NCI-H1105 (cell line): ENCODE data around the gene ADK.

Source experiments
- DNase-seq: peaks from one replicate; lab custom pipeline; 2025; lab: John Stamatoyannopoulos, UW

Gene ADK

DNA sequence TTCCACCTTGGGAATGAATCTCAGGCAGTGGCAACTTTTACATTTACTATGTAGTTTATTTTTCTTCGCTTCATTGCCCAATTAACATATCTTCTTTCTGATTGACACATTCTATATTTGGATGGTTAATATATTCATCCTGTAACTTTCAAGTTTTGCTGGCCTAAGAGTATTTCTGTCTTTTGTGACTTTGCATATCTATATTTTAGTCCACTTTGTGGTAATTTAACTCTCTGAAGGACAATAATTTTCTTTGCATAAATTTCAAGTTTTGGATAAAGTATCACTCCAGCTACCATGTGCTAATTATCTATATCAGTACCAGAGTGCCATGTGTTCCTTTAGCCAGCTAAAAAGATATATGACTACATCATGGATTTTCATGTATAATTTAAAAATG is 523.9 kb downstream of the ADK start:
- no peak for DNase-seq

DNA sequence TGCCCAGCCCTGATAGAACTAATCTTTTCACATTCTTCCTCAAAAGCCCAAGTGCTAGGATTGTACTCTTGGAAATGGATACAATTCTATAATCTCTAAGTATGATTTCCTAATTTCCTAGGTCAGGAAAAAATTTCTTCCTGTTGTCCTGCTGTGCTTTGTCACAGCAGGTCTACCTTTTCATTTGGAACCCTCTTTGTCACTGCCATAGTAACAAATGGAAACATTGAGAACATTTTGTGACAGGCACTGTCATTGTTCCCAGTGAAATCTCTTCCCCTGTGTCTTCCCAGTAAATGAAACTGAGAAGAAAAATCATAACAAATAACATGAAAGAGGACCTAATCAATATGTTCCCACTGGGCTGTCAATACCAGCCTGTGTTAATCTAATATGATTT is 524.5 kb downstream of the ADK start:
- DNase-seq = no peak

- DNase-seq = no peak
Observed at GRCh38 chr10:74677951-74678350, 526.9 kb downstream of the ADK start.

- no peak for DNase-seq
Observed at GRCh38 chr10:74681917-74682627, 531.1 kb downstream of the ADK start.

GRCh38 chr10:74683067-74683466 is 532.0 kb downstream of the ADK start:
- no peak for DNase-seq

DNA sequence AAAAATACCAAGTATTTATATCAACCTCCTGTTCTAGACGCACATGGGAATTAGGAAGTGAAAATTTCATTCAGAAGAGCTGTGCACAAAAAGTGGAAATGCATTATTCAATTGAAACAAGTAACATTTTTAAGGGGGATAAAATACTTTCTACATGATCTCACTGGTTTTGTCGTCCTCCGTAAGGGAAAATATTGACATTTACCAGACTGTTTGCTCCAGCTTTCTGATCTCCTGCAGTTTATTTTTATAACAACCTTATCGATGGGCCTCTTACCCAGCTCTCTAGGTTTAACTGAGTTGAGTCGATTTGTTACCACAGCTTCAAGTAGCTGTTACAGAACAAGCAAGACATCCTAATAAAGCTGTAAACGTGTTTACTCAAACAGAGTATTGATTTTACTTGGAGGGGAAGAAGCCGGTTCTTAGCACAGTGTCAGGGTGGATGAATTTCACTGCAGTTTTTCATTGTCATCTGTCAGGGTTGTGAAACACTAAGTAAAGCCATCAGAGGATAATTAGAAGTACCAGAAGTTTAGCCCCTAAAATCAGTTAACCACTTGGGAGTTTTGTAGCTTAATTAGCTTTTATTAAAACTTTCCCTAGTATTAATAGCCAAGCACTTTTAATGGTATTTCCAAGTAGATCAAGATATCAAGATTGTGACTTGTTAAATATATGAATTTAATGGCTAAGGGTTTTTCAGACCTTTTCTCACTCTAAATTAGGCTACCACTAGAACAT is 532.8 kb downstream of the ADK start:
- no peak for DNase-seq

DNA sequence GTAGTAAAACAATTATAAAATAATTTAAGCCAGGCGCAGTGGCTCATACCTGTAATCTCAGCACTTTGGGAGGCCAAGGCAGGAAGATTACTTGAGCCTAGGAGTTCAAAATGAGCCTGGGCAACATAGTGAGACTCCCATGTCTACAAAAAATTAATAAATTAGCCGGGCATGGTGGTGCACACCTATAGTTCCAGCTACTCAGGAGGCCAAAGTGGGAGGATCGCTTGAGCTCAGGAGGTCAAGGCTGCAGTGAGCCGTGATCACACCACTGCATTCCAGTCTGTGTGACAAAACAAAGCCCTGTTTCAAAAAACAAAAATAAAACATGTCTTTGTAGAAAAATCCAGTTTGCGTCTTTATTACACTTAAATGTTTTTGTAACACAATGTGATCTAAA is 533.4 kb downstream of the ADK start:
- DNase-seq = no peak

DNA sequence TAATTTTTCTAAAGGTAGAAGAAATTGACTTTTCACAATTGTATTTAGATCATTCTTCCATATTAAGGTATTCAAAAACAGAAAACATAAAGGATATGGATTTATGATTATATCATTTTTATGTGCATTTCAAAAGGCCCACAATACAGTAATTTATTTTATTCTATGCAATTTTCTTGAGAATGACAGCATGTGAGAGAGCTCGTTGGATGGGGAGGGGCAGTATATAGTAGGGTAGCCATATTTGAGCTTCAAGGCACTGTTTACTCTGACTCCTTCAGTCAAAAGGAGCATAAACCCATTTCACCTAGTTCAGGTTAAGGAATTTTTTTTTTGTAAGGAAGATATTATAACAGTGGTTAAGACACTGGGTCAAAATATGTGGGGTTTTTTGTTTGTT is 534.5 kb downstream of the ADK start:
- no peak for DNase-seq

- DNase-seq = no peak
Observed at GRCh38 chr10:74690393-74690792, 539.4 kb downstream of the ADK start.

DNA sequence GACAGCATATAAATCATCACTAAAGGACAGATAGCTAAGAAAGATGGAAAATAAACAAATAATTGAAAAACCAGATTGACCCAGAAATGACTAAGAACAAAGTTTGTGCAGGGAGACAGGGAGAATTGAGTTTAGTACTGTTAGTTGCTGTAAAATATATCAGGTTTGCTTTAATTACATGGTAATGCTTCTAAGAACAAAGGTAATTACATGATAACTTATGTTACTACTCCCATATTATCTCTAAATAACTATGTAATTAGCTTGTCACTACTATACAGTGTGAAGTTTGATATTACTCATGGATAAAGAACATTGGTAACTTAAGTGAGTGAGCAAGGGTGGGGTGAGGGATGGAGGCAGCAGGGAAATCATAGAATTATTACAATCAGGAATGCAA is 540.1 kb downstream of the ADK start:
- DNase-seq = no peak

DNA sequence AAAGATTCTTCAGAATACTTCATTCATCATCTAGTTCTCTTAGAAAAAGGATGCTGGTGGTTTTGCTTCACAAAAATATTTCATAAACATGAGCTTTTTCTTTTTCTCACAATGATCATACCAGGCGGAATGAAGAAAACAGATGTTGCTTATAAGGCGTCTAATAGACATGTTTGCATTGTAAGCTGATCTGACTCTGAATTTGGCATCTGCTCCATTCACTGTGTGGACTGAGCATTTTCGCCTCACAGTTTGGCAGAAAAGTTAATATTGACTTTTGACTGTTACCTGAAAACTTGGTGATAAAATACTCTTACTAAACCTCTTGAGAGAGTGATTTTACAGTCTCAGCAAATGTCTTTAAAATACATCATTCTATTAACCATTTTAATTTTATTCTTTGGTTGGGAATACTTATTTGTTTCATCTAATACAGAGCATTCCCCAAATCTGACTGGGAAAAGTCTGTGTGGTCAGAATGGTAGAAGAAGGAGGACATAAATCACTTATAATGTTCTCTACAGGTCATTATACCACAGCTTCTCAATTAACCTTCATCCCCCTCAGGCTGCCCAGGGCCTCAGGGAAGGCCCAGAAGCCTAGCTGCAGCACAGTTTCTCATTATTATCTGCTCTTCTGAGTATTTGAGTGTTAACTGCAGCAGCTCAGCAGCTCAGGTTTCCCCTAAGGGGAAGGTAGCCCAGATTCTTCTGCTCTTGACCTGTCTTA is 553.8 kb downstream of the ADK start:
- peak; percentile 20 for DNase-seq

GRCh38 chr10:74705358-74705980 is 554.4 kb downstream of the ADK start:
- DNase-seq = peak; percentile 38

- DNase-seq = no peak
Observed at GRCh38 chr10:74706966-74707365, 555.9 kb downstream of the ADK start.

DNA sequence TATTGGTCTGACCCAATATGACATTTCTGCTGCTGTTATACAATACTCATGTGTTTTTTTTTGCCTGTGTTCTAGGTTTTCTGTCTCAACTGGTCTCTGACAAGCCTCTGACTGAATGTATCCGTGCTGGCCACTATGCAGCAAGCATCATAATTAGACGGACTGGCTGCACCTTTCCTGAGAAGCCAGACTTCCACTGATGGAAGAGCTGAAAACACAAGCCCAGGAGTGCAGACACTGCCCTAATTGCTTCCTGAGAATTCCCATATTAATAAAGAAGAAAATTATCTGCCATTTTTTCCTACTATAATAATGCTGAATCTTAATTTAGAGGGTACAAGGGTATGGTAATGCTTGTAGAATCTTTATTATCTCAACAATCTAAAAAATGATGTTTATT is 557.2 kb downstream of the ADK start:
- DNase-seq = no peak

- DNase-seq = no peak
Observed at GRCh38 chr10:74718208-74718607, 567.2 kb downstream of the ADK start.

DNA sequence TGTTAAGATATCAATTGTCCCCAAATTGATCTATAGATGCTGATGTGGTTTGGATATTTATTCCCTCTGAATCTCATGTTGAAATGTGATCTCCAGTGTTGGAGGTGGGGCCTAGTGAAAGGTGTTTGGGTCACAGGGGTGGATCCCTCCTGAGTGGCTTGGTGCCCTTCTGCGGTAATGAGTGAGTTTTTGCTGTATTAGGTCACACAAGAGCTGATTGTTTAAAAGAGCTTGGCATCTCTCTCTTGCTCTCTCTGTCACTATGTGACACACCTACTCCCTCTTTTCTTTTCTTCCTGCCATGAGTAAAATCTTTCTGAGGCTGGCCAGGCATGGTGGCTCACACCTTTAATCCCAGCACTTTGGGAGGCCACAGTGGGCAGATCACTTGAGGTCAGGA is 577.2 kb downstream of the ADK start:
- DNase-seq = no peak

GRCh38 chr10:74730246-74730645 is 579.2 kb downstream of the ADK start:
- DNase-seq = no peak

- no peak for DNase-seq
Observed at GRCh38 chr10:74733612-74734011, 582.6 kb downstream of the ADK start.

DNA sequence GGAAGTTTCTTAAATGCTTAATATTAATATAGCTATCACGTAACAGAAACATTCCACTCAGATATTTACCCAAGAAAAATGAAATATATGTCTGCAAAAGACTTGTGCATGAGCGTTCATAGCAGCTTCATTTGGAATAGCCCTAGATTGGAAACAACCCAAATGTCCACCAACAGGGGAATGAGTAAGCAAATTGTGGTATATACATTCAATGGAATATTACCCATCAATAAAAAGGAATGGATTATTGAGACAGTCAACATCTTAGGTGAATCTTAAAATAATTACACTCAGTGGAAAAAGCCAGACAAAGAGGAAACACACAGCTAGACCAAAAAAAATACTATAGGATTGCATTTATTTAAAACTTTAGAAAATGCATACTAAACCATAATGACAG is 585.0 kb downstream of the ADK start:
- no peak for DNase-seq

DNA sequence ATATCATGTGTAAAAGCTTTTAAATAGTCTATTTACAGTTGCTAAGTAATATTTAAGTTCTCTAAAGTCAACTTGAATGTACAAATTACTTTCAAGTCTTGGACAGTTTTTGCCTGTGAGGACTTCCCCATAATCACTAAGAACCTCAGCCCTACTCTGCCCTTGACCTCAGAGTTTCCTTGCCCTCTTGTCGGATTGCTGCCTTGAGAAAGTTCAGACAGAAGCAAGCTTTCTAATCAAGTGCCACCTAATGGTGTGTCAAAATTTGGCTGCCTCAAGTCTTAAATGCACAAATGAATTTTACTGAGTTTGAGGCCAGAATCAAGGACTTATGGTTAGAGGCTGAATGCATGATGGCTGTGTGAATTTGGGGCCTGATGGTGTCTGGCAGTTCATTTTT is 587.0 kb downstream of the ADK start:
- no peak for DNase-seq

GRCh38 chr10:74738542-74738941 is 587.5 kb downstream of the ADK start:
- no peak for DNase-seq

GRCh38 chr10:74738985-74739567 is 588.1 kb downstream of the ADK start:
- DNase-seq = no peak
